Upper lobe of left lung (tissue), 4 donors: ENCODE data around the gene TELO2.

ENCODE experiments used
- CTCF ChIP-seq, 6 experiments: fragments of 450-650 bp in 4 of 6; fragments of 200-600 bp in 2 of 6; sonication (generic) in 2 of 6; IDR thresholded peaks; one replicate each; pipeline ENCODE4 v1.5.1; 2016 to 2019; ENCODE audit warnings: antibody characterized with exemption in 6 of 6
- POLR2A ChIP-seq, 4 donors: fragments of 450-650 bp; IDR thresholded peaks; one replicate each; pipeline ENCODE4 v1.5.1; 2016 to 2017; ENCODE audit warnings: antibody characterized with exemption in 4 of 4, mild to moderate bottlenecking in 2 of 4

DNA sequence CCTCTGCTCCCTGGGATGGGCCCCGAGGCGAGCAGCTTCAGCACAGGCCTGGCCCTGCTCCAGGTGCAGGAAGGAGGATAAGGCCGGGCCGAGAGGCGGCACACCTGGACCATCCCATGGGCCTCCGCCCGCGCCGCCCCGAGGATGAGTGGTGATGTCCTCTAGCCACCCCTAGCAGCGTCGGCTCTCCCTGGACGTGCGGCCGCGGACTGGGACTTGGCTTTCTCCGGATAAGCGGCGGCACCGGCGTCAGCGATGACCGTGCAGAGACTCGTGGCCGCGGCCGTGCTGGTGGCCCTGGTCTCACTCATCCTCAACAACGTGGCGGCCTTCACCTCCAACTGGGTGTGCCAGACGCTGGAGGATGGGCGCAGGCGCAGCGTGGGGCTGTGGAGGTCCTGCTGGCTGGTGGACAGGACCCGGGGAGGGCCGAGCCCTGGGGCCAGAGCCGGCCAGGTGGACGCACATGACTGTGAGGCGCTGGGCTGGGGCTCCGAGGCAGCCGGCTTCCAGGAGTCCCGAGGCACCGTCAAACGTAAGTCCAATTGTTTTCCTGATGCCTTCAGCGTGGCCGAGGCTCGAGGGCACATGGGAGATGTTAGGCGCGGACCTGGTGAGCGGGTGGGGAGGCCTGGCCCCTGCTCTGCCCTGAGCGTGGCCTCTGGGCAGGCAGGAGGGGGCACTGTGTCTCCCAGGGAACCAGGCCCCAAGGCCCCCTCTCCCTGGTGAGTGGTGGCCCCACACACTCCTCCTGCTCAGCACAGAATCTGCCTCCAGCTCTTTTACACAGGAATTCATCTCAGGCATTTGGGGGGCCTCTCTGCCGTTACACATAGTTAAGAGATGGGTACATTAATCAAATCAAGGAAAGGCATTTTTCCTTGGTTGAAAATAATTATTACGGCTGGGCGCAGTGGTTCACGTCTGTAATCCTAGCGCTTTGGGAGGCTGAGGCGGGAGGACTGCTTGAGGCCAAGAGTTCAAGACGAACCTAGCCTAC is 41.2 kb downstream of the TELO2 start:
- TF ChIP-seq CTCF (IDR thresholded peaks at IDR 0.05) (no peak), POLR2A (IDR thresholded peaks at IDR 0.05) (no peak)
